PFSK-1 (cell line): ENCODE results near the gene SEMA3C.

ENCODE experiments used
- FOXP2 ChIP-seq: optimal IDR thresholded peaks from 2 replicates; pipeline ENCODE3; 2011; ENCODE audit warnings: borderline replicate concordance, control low read depth, inconsistent platforms; ENCODE audit not compliant: insufficient read depth; ENCODE audit errors: extremely low read length, extremely low read depth
- POLR2AphosphoS5 ChIP-seq: IDR thresholded peaks from 2 replicates; pipeline ENCODE4 v1.6.1; 2012; ENCODE audit warnings: low read depth, mild to moderate bottlenecking, control low read depth, low read length, moderate library complexity
- SIN3A ChIP-seq: IDR thresholded peaks from 2 replicates; pipeline ENCODE4 v1.6.1; 2012; ENCODE audit warnings: mild to moderate bottlenecking, low read length, moderate library complexity, borderline replicate concordance; ENCODE audit not compliant: insufficient read depth
- TAF1 ChIP-seq: IDR thresholded peaks from 2 replicates; pipeline ENCODE4 v1.6.1; 2012; ENCODE audit warnings: low read length, control low read depth, borderline replicate concordance; ENCODE audit not compliant: insufficient read depth
- TF ChIP-seq, protein P1 (sequence below), 2 experiments: IDR thresholded peaks; 2 replicates each; pipeline versions ENCODE4 v1.6.1 to v1.8.0; 2011 to 2012; ENCODE audit warnings: low read depth in 2 of 2, low read length in 2 of 2, control low read depth in 1 of 2, inconsistent platforms in 1 of 2, mild to moderate bottlenecking in 1 of 2, moderate library complexity in 1 of 2; ENCODE audit not compliant: insufficient read depth in 1 of 2

GRCh38 chr7:80881351-80881900 lies 37.4 kb downstream of the SEMA3C start:
- no peak for TF ChIP-seq POLR2AphosphoS5
- TF ChIP-seq TAF1 = no peak
- TF ChIP-seq, protein P1, sequence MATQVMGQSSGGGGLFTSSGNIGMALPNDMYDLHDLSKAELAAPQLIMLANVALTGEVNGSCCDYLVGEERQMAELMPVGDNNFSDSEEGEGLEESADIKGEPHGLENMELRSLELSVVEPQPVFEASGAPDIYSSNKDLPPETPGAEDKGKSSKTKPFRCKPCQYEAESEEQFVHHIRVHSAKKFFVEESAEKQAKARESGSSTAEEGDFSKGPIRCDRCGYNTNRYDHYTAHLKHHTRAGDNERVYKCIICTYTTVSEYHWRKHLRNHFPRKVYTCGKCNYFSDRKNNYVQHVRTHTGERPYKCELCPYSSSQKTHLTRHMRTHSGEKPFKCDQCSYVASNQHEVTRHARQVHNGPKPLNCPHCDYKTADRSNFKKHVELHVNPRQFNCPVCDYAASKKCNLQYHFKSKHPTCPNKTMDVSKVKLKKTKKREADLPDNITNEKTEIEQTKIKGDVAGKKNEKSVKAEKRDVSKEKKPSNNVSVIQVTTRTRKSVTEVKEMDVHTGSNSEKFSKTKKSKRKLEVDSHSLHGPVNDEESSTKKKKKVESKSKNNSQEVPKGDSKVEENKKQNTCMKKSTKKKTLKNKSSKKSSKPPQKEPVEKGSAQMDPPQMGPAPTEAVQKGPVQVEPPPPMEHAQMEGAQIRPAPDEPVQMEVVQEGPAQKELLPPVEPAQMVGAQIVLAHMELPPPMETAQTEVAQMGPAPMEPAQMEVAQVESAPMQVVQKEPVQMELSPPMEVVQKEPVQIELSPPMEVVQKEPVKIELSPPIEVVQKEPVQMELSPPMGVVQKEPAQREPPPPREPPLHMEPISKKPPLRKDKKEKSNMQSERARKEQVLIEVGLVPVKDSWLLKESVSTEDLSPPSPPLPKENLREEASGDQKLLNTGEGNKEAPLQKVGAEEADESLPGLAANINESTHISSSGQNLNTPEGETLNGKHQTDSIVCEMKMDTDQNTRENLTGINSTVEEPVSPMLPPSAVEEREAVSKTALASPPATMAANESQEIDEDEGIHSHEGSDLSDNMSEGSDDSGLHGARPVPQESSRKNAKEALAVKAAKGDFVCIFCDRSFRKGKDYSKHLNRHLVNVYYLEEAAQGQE (IDR thresholded peaks at IDR 0.05; ENCODE audit: insufficient read depth in 1 of 2, low read depth in 2 of 2, low read length in 2 of 2) = no peak
- TF ChIP-seq FOXP2 = no peak
- TF ChIP-seq SIN3A = no peak
